ENCODE results near the gene COX20.
"Not testable (repeated sequence)": the region's sequence is repeated elsewhere in the genome, so short reads cannot be mapped to it uniquely, and the experiment has no call there.

COX20 gene, protein sequence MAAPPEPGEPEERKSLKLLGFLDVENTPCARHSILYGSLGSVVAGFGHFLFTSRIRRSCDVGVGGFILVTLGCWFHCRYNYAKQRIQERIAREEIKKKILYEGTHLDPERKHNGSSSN

DNA sequence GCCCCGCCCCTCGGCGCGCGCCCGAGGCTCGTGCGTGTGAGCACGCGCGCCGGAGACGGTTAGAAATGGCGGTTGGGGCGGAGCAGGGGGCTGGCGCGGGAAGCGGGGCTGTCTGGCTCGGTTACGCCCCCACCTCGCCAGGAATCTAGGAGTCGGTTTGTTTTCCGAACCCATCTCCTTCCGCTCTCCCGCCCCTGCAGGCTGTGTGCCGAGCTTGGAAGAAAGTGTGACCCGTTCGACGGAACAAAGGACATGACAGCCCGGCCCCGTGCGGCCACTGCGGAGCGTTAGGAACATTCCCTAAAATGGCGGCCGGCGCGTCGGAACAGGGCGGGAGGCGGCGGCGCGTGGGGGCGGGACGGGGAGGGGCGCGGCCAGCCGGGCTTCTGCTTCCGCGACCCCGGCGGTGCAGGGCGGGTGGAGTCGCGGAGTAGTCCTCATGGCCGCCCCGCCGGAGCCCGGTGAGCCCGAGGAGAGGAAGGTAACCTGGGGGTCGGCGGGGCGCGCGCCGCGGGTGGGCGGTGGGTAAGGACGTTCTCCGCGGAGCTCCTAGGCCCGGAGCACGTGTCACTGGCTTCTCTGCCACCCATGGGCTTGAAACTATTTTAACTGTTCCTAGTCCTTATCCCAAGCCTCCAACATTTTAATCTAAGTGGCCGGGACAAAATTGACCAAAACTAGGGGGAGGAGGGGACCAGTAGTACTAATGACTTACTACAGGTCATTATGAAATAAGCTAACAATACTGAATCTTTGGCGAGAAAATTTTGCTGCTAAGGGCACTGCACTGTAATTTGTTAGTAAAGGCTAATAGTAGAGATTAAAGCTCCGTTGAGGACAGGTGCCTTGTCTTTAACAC lies at the start of gene COX20:
Gene COX20 (plus strand): TSS at position 383 of the 859 bp plus-strand sequence. CDS start 57 bp downstream, at position 440.
- peak in 41 of 42 donors; percentile 68 to 95 (median 89) for DNase-seq
- intact Hi-C loops (cut with DNase I), result loop anchor here (1.0 to 10.0 kb wide), 4 partner anchors 29 to 209 kb away; partner anchors contain the start of genes DESI2 and HNRNPU

DNA sequence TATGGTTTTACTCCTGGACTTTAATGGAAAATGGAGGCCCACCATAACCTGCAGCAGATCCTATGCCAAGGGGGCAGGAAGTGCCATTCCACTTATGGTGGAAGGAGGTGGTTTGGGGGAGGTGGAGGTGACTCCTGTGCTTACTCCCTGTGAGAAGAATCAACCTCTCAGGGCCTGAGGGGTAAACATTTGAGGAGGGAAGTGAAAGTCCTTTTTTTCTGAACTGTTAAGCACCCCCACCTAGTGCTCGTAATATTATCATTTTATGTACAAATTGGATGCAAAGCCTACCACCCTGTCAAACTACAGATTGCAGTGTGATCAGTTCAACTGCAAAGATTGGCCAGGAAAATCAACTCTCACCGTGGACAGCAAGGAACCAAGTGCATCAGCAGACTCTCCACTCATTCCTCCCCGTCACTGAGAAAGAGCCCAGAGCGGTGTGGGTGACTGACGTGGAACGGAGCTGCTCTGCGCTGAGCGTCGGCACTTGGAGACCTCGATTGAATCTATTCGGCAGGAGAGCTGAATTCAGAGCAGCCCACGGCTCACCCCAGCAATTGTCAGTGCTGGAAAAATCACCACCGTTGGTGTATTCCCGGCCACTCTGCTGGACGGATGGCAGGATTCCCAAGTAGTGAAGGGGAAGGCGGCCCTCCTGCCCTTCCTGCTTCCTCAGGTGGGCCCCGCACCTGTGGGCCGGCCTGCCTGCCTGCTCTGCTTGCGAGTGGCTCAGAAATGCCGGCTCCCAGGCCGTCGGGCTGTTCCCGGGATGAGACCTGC lies 46.8 kb upstream of the COX20 start:
- peak in 36 of 42 donors; percentile 8 to 73 (median 41) for DNase-seq
- intact Hi-C loops (cut with DNase I), result no loop called here

DNA sequence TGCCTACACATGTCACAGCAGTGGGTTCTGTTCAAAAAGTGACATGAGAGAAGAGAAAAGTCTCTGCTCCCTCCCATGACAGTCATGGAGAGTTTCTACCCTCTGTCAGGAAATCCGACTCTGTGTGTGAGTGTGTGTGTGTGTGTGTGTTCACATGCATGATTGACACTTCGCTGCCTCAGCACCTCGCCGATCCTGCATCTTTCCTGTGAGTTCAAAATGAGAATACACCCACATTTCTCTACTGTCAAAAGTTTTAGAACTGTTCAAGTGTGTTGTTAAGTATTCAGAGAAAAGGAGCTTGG lies 46.2 kb upstream of the COX20 start:
- DNase-seq, result peak in 41 of 42 donors; percentile 14 to 89 (median 63)
- intact Hi-C loops (cut with DNase I), result no loop called here

DNA sequence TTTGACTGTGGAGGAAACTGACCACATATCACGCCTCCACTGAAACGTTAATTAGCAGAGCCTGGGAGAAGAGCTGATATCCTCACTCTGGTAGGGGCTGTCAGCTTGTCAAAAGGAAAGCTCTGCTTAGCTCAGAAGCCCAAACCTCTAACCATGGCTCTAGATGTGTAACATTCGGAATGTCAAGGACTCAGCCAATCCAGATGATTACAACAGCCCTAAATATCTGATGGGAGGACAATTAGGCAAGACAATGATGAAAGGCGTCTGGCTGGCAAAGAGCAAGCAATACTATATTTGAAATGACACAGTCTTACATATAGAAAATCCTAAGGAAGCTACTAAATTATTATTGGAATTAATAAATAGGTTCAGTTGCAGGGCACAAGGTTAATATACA lies 45.7 kb upstream of the COX20 start:
- DNase-seq, result no peak
- intact Hi-C loops (cut with DNase I), result loop anchor here (2.0 kb wide), 1 partner anchor 193 kb away; no protein-coding TSS in a partner anchor

DNA sequence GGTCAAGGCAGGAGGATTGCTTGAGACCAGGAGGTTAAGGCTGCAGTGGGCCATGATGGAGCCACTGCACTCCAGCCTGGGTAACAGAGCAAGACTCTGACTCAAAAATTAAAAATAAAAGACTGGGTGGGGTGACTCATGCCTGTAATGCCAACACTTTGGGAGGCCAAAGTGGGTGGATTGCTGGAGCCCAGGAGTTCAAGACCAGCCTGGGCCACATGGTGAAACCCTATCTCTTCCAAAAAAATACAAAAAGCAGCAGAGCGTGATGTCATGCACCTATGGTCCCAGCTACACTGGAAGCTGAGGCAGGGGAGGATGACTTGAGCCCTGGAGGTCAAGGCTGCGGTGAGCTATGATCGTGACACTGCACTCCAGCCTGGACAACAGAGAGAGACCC lies 44.4 kb upstream of the COX20 start:
- peak in 1 of 42 donors; percentile 12 for DNase-seq
- intact Hi-C loops (cut with DNase I), result loop anchor here (2.0 kb wide), 1 partner anchor 194 kb away; no protein-coding TSS in a partner anchor

DNA sequence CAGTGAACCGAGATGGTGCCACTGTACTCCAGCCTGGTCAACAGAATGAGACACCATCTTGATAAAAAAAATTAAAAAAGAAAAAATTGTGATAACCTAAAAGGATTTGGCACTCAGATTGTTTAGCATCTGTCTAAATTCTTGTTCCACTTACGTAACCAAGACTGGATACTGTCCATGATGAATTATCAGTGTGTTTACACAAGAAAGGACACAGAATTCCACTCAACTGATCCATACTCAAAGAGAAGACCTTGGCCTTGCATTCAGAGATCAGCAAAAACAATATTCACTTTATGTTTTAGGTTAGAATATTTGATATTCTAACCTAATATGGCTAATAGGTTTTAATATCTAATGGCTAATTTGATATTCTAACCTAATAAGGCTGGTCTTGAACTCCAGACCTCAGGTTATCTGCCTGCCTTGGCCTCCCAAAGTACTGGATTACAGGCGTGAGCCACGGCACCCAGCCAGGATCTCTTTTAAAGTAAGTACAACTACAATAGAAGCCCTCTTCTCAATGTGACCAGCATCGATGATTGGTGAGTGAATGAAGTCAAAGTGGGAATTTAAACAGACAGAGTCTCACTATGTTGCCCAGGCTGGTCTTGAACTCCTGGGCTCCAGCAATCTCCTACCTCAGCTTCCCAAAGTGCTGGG lies 43.1 kb upstream of the COX20 start:
- no peak for DNase-seq
- intact Hi-C loops (cut with DNase I), result no loop called here

DNA sequence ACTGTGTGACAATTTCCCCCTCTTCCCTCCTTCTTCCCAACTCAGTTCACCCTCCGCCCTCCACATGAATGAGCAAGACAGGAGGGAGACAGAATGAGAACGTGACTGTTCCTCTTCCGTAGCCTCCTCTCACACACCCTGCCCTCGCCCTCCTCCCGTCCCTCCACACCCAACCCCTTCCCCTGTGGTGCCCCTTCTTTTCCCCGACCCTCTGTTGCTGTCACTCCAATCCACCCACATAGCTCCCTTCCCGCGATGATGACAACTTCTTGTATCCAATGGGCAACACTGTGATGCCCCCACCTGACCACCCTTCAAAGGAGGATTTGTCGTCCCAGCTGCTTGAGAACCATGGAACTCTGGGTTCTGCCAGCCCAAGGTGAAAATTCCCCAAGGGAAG lies 41.4 kb upstream of the COX20 start:
- intact Hi-C loops (cut with DNase I), result no loop called here
- DNase-seq, result peak in 1 of 42 donors; percentile 3

DNA sequence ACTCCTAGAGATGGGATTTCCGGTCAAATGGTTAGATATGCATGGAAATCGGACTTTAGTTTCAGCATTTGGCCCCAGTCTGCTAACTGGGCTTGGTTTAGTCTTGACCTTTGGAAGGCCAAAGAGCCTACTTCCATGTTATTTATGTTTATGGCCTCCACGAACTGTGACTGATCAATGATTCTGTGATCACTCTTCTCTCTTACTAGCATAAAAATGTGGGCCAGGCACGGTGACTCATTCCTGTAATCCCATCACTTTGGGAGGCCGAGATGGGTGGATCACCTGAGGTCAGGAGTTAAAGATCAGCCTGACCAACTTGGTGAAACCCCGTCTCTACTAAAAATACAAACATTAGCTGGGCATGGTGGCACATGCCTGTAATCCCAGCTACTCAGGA lies 40.9 kb upstream of the COX20 start:
- DNase-seq, result peak in 1 of 42 donors; percentile 15
- intact Hi-C loops (cut with DNase I), result not testable (repeated sequence)

DNA sequence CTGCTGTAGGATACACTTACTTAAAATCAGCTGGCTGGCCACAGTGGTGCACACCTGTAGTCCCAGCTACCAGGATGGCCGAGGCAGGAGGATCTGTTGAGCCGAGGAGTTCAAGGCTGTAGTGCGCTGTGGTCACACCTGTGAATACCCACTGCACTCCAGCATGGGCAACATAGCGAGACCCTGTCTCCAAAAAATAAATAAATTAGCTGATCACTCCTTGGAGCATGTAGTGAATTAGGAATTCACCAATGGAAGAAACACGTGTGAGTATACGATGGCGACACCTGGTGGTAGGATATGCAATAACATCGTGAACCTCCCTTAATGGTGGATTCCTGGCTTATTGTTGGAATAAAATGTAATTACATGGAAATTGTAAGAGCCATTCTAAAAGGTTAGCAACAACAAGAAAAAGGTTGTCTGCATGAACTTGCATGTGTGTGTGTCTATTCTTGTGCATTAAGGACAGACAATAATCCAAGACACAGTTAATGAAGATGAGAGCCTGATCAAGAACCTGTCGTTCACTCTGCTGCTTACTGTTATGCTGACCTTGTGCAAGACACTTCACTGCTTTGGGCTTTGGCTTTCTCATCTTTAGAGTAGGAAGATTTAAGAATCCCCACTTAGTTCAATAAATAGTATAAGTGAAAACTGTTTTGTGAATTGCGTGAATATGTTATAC lies 38.6 kb upstream of the COX20 start:
- peak in 40 of 42 donors; percentile 18 to 93 (median 78) for DNase-seq
- intact Hi-C loops (cut with DNase I), result loop anchor here (2.0 kb wide), 1 partner anchor 192 kb away; no protein-coding TSS in a partner anchor

DNA sequence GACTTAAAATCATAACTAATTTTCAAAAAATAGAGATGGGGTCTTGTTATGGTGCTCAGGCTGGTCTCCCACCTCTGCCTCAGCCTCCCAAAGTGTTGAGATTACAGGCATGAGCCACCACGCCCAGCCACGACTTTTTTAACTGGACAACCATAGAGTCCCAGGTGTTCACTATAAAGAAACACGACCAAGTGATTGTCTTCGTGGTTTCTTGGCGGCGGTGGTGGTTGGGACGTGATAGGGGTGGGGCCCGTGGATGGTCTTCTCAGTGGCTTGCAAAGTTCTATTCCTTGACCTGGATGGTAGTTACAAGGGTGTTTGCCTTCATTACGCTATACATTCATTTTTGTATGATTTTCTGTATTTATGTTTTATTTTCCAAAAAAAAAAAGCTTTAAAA lies 34.6 kb upstream of the COX20 start:
- intact Hi-C loops (cut with DNase I), result loop anchor here (5.0 kb wide), 1 partner anchor 241 kb away; no protein-coding TSS in a partner anchor
- DNase-seq, result peak in 3 of 42 donors; percentile 7 to 15 (median 11)

DNA sequence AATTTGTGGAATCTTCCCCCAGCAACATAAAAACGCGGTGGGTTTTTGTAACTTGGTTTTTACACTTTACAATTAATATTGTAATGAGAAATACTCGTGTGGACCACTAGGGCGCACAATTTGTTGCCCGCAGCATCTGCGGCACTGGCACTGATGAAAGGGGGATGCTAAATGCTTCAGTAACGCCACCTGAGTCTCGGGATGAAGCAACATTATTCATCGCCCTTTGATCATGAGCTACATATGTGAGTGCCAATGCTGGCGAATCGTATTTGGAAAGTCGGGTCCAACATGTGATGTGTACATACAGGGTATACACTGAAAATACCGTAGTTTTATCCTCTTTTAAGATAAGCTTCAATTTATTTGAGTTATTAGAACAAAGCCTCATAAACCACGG lies 34.2 kb upstream of the COX20 start:
- intact Hi-C loops (cut with DNase I), result loop anchor here (5.0 kb wide), 1 partner anchor 241 kb away; no protein-coding TSS in a partner anchor
- DNase-seq, result peak in 39 of 42 donors; percentile 10 to 76 (median 42)

DNA sequence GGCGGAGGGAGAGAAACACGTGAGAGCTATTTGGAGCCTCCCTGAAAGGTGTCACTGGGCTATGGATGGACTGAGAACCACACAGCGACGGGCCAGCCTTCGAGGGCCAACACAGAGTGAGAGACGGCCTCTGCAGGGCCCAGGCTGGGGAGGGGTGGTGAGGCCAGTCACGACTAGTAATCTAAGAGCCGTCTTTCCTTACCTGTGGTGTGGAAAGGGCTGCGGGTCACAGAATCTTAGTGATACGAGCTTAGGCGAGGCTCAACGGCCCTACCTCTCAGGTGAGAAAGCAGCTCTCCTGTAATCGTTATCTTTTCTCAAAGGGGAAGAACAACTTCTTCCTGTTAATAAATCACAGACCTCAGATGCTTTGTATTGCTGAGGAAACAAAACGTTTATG lies 33.4 kb upstream of the COX20 start:
- DNase-seq, result peak in 2 of 42 donors; percentile 9 to 13
- intact Hi-C loops (cut with DNase I), result loop anchor here (5.0 kb wide), 1 partner anchor 240 kb away; no protein-coding TSS in a partner anchor

DNA sequence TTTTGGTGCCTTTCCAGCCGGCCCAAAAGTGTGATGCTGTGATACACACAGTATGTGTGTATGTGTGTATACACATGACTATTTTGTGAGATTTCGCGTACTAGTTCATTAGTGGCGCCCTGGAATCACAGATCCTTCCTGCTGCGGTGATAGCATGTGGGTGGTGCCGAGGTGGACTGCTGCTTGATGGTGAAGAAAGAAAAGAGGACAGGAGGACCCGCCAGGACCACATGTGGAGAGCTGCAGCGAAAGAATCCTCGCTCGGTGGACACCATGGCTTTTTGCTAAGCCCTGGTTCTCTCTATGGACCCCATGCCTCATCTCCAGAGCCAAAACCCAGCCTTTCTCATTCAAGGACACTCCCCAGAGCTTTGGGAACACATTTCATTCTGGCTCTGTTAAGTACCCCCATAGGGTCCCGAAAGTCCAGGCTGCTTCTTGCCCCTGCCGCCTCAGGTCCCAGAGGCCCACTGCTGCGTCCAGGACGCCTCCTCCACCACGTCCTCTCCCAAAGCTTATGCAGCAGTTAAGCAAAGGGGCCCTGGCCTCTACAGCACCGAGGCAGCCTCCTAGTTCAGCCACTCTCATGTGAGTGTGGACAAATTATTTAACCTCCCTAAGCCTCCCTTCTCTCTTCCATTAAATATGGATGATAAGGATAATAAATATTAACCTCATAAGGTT lies 32.8 kb upstream of the COX20 start:
- DNase-seq, result peak in 3 of 42 donors; percentile 9 to 15 (median 12)
- intact Hi-C loops (cut with DNase I), result loop anchor here (5.0 kb wide), 1 partner anchor 240 kb away; no protein-coding TSS in a partner anchor

DNA sequence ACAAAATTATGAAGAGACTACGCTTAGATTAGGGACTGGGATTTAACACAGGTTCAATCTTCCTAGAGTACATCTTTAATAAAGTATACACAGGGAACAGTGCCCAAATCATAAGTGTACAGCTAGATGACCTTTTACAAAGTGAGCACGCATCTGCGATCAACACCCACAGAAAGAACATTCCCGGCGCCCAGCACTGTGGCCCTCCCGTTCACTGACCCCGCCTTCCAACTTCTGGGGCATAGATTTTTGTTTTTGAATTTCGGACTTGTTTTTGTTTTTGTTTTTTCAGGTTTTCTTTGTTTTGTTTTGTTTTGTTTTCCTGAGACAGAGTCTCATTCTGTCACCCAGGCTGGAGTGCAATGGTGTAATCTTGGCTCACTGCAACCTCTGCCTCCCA lies 30.6 kb upstream of the COX20 start:
- peak in 4 of 42 donors; percentile 6 to 13 (median 8) for DNase-seq
- intact Hi-C loops (cut with DNase I), result loop anchor here (5.0 kb wide), 1 partner anchor 237 kb away; no protein-coding TSS in a partner anchor

DNA sequence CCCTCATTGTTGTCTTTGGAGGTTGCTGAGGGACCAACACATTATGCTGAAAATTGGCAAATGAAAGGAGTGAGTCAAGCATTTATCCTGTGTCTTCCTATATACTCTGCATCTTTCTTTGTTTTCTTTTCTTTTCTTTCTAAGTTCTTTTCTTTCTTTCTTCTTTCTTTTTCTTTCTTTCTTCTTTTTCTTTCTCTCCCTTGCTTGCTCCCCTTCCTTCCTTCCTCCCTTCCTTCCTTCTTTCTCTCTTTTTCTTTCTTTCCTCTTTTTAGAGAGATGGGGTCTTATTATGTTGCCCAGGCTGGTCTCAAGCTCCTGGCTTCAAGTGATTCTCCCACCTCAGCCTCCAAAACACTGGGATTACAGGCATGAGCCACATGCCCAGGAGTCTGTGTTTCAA lies 28.3 kb upstream of the COX20 start:
- DNase-seq, result no peak
- intact Hi-C loops (cut with DNase I), result no loop called here

DNA sequence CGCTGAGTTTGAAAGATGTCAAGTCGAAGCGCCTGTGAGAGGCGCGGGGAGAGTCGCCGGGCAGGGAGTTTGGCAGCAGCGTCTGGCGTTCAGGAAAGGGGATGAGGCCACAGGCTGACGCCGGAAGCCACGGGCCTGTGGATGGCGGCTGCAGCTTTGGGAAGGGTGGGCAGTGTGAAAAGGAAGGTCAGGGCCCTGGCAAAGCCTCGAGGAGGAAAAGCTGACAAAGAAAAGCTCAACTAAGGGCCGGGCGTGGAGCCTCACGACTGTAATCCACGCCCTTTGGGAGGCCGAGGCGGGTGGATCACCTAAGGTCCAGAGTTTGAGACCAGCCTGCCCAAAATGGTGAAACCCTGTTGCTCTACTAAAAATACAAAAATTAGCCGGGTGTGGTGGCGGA lies 25.2 kb upstream of the COX20 start:
- DNase-seq, result peak in 2 of 42 donors; percentile 12 to 24
- intact Hi-C loops (cut with DNase I), result no loop called here

DNA sequence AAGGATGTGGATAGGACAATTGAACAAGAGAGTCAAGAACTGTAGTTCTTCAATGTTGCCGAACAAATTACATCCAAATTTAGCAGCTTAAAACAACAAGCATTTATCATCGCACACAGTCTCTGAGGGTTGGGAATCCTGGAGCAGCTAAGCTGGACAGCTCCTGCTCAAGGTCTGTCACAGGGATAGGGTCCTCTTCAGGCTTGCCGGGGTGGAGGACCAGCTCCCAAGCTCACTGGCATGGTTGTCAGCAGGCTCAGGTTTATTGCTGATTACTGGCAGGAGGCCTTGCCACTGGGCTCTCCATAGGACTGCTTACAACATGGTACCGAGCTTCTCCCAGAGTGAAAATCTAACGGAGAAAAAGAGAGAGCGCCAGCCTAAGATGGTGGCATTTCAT lies 22.1 kb upstream of the COX20 start:
- DNase-seq, result no peak
- intact Hi-C loops (cut with DNase I), result no loop called here
